Natural killer cell treated with Interleukin-12 subunit alpha and Interleukin-12 subunit beta and Interleukin-15 and Interleukin-18, amount 100 ng/mL, for 72 hours (primary cell): ENCODE data around the gene ASB15. TPM values are rescaled to one million over a fixed set of nuclear protein-coding genes. Genes with fewer than 3 reads are reported as not detected.
"Not testable (repeated sequence)": the region's sequence is repeated elsewhere in the genome, so short reads cannot be mapped to it uniquely, and the experiment has no call there.

Experiments
- ATAC-seq, 2 donors: fragments of 150-1000 bp; cut with Tn5 transposase in 1 of 2; sonication (Bioruptor Pico), chemical (Tn5 transposase) in 1 of 2; 2 replicates each; pipeline ENCODE4 v1.10.0; 2021
- DNase-seq: peaks from one replicate; pipeline ENCODE4 v3.0.0; 2022; ENCODE audit warnings: low spot score
- H3K27ac Mint-ChIP-seq, 2 donors: 1 replicate in 1 of 2; 2 replicates in 1 of 2; pipeline ENCODE4 v1.8.0; 2022; ENCODE audit warnings: mixed read lengths in 2 of 2, mild to moderate bottlenecking in 1 of 2, moderate library complexity in 1 of 2
- H3K27me3 Mint-ChIP-seq, 2 donors: 1 replicate in 1 of 2; 2 replicates in 1 of 2; pipeline ENCODE4 v1.8.0; 2022; ENCODE audit warnings: mixed read lengths in 2 of 2
- H3K36me3 Mint-ChIP-seq: one replicate; pipeline ENCODE4 v1.8.0; 2022; ENCODE audit warnings: mixed read lengths
- H3K4me1 Mint-ChIP-seq, 2 donors: 1 replicate in 1 of 2; 2 replicates in 1 of 2; pipeline ENCODE4 v1.8.0; 2022; ENCODE audit warnings: low read depth in 2 of 2, mixed read lengths in 2 of 2, mild to moderate bottlenecking in 1 of 2
- H3K4me3 Mint-ChIP-seq: one replicate; pipeline ENCODE4 v1.8.0; 2022; ENCODE audit warnings: mixed read lengths
- H3K9me3 Mint-ChIP-seq: 2 replicates; pipeline ENCODE4 v1.8.0; 2022; ENCODE audit warnings: mixed read lengths
- total RNA-seq, 2 donors: library from RNA; stranded (reverse); gene quantifications; one replicate each; pipeline ENCODE4 v1.2.3, GENCODE V29; 2022

Gene ASB15
- total RNA-seq, 2 donors from 2014 or later = not detected

- Mint-ChIP-seq H3K9me3 (no peaks in the 10 kb centered on the region), H3K4me1 (no peaks in the 10 kb centered on the region), H3K36me3 (no peaks in the 10 kb centered on the region), H3K27me3 (peaks cover 15 to 36% of the 10 kb centered on the region in 2 donors), H3K4me3 (no peak overlapping the region), H3K27ac (no peak overlapping the region)
- DNase-seq (no peak), ATAC-seq (no peak)
These were observed 31.9 kb downstream of the ASB15 start for GRCh38 chr7:123633553-123633952.

DNA sequence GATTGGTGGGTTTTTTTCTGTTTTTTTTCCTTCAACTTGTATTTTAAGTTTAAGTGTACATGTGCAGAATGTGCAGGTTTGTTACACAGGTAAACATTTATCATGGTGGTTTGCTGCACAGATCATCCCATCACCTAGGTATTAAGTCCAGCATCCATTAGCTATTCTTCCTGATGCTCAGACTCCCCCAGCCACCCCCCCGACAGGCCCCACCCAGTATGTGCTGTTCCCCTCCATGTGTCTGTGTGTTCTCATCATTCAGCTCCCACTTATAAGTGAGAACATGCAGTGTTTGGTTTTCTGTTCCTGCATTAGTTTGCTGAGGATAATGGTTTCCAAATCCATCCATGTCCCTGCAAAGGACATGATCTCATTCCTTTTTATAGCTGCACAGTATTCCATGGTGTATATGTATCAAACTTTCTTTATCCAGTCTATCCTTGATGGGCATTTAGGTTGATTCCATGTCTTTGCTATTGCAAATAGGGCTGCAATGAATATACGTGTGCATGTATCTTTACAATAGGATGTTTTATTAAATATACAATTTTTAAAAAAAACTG is 32.5 kb downstream of the ASB15 start:
- DNase-seq, H3K4me3 Mint-ChIP-seq, H3K4me1 Mint-ChIP-seq, H3K9me3 Mint-ChIP-seq, H3K36me3 Mint-ChIP-seq, H3K27ac Mint-ChIP-seq, ATAC-seq: not testable (repeated sequence)
- H3K27me3 Mint-ChIP-seq = peaks cover 15 to 36% of the 10 kb centered on the region in 2 donors

- ATAC-seq = no peak
- H3K27me3 Mint-ChIP-seq = peaks cover 14 to 35% of the 10 kb centered on the region in 2 donors
- H3K4me3 Mint-ChIP-seq = no peak overlapping the region
- H3K4me1 Mint-ChIP-seq = no peaks in the 10 kb centered on the region
- H3K36me3 Mint-ChIP-seq = no peaks in the 10 kb centered on the region
- no peaks in the 10 kb centered on the region for H3K9me3 Mint-ChIP-seq
- DNase-seq = no peak
- no peak overlapping the region for H3K27ac Mint-ChIP-seq
These were observed 34.1 kb downstream of the ASB15 start for GRCh38 chr7:123635551-123636359.

DNA sequence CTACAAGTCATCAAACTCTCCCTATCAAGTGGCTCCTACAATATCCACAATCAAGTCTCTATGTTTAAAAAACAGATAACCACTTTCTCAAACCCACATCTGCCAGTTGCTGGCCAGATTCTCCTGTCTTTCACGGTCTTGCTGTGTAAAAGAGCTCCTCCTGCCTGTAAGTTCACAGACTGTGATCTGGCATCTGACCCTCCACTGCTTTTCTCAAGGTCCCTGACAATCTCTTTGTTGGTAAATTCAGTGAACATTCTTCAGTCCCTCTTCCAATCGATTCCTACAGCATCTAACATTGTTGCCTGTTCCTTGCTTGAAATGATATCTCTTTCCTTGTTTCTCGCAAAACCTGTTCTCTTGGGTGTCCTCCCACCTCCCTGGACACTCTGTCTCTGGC is 35.6 kb downstream of the ASB15 start:
- Mint-ChIP-seq H3K27ac (no peak overlapping the region), H3K4me1 (no peaks in the 10 kb centered on the region), H3K9me3 (no peaks in the 10 kb centered on the region), H3K4me3 (no peak overlapping the region), H3K27me3 (peaks cover 21 to 33% of the 10 kb centered on the region in 2 donors), H3K36me3 (no peaks in the 10 kb centered on the region)
- ATAC-seq (no peak), DNase-seq (no peak)

GRCh38 chr7:123637878-123638277 is 36.3 kb downstream of the ASB15 start:
- H3K9me3 Mint-ChIP-seq = no peaks in the 10 kb centered on the region
- no peak overlapping the region for H3K27ac Mint-ChIP-seq
- DNase-seq (no peak), ATAC-seq (no peak)
- peaks cover 21 to 33% of the 10 kb centered on the region in 2 donors for H3K27me3 Mint-ChIP-seq
- H3K4me3 Mint-ChIP-seq = no peak overlapping the region
- no peaks in the 10 kb centered on the region for H3K4me1 Mint-ChIP-seq
- H3K36me3 Mint-ChIP-seq = no peaks in the 10 kb centered on the region

GRCh38 chr7:123639631-123640030 is 38.0 kb downstream of the ASB15 start:
- DNase-seq (no peak), ATAC-seq (no peak)
- Mint-ChIP-seq H3K4me3 (no peak overlapping the region), H3K27me3 (peaks cover 27 to 49% of the 10 kb centered on the region in 2 donors), H3K4me1 (no peaks in the 10 kb centered on the region), H3K36me3 (no peaks in the 10 kb centered on the region), H3K27ac (no peak overlapping the region), H3K9me3 (no peaks in the 10 kb centered on the region)

DNA sequence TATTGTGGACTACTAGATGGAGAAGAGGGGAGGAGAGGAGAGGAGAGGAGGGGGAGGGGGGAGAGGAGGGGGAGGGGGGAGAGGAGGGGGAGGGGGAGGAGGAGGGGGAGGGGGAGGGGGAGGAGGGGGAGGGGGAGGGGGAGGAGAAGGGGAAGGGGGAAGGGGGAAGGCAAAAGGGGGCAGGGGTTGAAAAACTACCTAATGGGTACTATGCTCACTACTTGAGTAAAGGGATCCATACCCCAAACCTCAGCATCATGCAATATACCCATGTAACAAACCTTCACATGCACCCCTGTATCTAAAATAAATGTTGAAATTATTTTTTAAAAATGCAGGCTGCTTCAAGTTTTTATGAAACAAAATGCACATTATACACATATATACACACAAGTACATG is 39.0 kb downstream of the ASB15 start:
- no peaks in the 10 kb centered on the region for H3K36me3 Mint-ChIP-seq
- ATAC-seq = no peak
- no peak for DNase-seq
- no peaks in the 10 kb centered on the region for H3K4me1 Mint-ChIP-seq
- no peak overlapping the region for H3K27ac Mint-ChIP-seq
- no peak overlapping the region for H3K4me3 Mint-ChIP-seq
- H3K9me3 Mint-ChIP-seq = no peaks in the 10 kb centered on the region
- H3K27me3 Mint-ChIP-seq = peaks cover 27 to 56% of the 10 kb centered on the region in 2 donors

- Mint-ChIP-seq H3K36me3 (no peaks in the 10 kb centered on the region), H3K4me3 (no peak overlapping the region), H3K4me1 (no peaks in the 10 kb centered on the region), H3K27ac (no peak overlapping the region), H3K27me3 (peaks cover 30 to 56% of the 10 kb centered on the region in 2 donors), H3K9me3 (no peaks in the 10 kb centered on the region)
- ATAC-seq (no peak), DNase-seq (no peak)
These were observed 40.3 kb downstream of the ASB15 start for GRCh38 chr7:123641901-123642300.

DNA sequence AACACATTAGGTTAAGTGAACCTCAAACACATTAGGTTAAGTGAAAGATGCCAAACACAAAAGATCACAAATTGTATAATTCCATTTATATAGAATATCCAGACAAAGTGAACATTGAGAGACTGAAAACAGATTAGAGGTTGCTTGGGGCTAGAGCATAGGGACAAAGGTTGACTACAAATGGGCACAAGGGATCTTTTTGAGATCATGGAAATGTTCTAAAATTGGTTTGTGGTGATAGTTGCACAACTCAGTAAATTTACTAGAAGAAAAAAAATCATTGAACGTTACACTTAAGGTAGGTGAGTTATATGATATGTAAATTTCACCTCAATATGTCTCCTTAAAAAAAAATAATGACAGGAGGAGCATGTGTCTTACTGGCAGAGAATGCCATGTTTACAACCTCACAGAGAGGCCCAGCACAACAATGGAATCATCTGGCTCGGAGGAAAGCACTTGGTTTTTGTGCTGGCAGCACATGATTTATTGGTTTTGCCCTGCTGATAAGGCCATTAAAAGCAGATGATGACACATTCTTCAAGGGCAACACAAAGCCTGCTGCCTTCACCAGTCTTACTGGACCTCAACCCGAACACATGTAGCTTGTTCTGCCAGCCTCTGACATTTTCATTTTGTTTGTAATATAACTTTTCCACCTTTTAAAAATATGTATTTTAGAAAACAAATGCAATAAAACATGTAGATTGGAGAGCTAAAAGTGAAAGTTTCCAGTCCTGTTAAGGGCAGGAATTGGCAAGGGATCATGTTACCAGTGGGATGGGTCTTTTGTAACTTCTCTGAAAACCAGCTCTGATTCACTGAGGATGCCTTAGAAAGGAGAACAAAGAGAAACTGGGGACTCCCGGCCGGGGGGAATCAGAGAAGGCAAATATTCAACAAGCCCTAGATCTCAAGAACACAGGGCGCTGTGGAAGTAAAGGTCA is 42.1 kb downstream of the ASB15 start:
- Mint-ChIP-seq H3K36me3 (no peaks in the 10 kb centered on the region), H3K4me1 (no peaks in the 10 kb centered on the region), H3K9me3 (no peaks in the 10 kb centered on the region), H3K4me3 (no peak overlapping the region), H3K27ac (no peak overlapping the region), H3K27me3 (peaks cover 28 to 44% of the 10 kb centered on the region in 2 donors)
- DNase-seq (no peak), ATAC-seq (no peak)

GRCh38 chr7:123645516-123645915 is 43.9 kb downstream of the ASB15 start:
- no peak overlapping the region for H3K27ac Mint-ChIP-seq
- H3K4me1 Mint-ChIP-seq = no peaks in the 10 kb centered on the region
- ATAC-seq (no peak), DNase-seq (no peak)
- H3K4me3 Mint-ChIP-seq = no peak overlapping the region
- no peaks in the 10 kb centered on the region for H3K36me3 Mint-ChIP-seq
- H3K9me3 Mint-ChIP-seq = no peaks in the 10 kb centered on the region
- peaks cover 26 to 45% of the 10 kb centered on the region in 2 donors for H3K27me3 Mint-ChIP-seq

DNA sequence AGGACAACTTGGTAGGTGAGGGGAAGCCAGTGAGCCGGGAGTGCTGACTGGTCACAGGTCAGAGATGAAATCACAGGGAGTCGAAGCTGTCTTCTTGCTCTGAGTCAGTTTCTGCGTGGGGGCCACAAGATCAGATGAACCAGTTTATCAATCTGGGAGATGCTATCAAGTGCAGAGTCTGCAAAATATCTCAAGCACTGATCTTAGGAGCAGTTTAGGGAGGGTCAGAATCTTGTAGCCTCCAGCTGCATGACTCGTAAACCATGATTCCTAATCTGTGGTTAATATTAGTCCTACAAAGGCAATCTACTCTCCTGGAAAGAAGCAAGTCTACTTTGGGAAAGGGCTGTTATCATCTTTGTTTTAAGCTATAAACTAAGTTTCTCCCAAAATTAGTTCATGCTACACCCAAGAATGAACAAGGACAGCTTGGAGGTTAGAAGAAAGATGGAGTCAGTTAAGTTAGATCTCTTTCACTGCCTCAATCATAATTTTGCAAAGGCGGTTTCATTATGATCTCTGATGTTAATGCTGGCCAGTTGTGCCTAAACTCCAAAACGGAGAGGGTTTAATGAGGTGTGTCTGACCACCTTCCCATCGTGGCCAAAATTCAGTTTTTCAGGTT is 45.6 kb downstream of the ASB15 start:
- DNase-seq (no peak), ATAC-seq (no peak)
- peaks cover 21 to 45% of the 10 kb centered on the region in 2 donors for H3K27me3 Mint-ChIP-seq
- H3K36me3 Mint-ChIP-seq = no peaks in the 10 kb centered on the region
- no peak overlapping the region for H3K27ac Mint-ChIP-seq
- H3K4me1 Mint-ChIP-seq = no peaks in the 10 kb centered on the region
- H3K4me3 Mint-ChIP-seq = no peak overlapping the region
- no peaks in the 10 kb centered on the region for H3K9me3 Mint-ChIP-seq

- no peak for ATAC-seq
- no peak overlapping the region for H3K27ac Mint-ChIP-seq
- no peak overlapping the region for H3K4me3 Mint-ChIP-seq
- H3K36me3 Mint-ChIP-seq = no peaks in the 10 kb centered on the region
- peaks cover 13 to 25% of the 10 kb centered on the region in 2 donors for H3K27me3 Mint-ChIP-seq
- no peak for DNase-seq
- no peaks in the 10 kb centered on the region for H3K9me3 Mint-ChIP-seq
- no peaks in the 10 kb centered on the region for H3K4me1 Mint-ChIP-seq
These were observed 48.3 kb downstream of the ASB15 start for GRCh38 chr7:123649964-123650363.

DNA sequence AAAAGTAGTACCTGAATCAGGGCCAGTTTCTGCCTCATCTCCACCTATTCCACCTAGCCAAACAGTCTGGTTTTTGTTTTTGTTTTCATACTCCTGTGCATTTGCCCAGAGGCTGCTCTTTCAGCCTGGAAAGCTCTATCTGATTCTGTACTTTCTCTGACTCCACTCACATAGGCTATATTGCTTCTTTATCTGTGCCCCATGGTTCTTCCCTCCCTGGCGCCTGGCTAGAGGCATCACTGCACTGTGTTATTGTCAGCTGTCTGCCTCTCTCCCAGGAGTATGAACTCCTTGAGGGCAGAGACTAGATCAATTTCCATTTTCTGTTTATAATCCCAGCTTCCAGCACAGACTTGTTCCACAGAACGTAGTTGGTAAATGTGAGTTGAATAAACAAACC is 49.0 kb downstream of the ASB15 start:
- H3K4me1 Mint-ChIP-seq = no peaks in the 10 kb centered on the region
- ATAC-seq = no peak
- DNase-seq = no peak
- H3K27me3 Mint-ChIP-seq = peaks cover 13 to 21% of the 10 kb centered on the region in 2 donors
- no peaks in the 10 kb centered on the region for H3K36me3 Mint-ChIP-seq
- no peaks in the 10 kb centered on the region for H3K9me3 Mint-ChIP-seq
- H3K4me3 Mint-ChIP-seq = no peak overlapping the region
- H3K27ac Mint-ChIP-seq = no peak overlapping the region
